HL-60 (cell line): Measurements from ENCODE around the gene DCUN1D3.

Source experiments
- CTCF ChIP-seq: IDR thresholded peaks from one replicate; pipeline ENCODE4 v1.5.1; 2011; ENCODE audit warnings: low read length, control low read depth, inconsistent platforms; ENCODE audit not compliant: insufficient read depth
- GABPA ChIP-seq: IDR thresholded peaks from 2 replicates; pipeline ENCODE4 v1.6.1; 2012; ENCODE audit warnings: low read depth
- REST ChIP-seq: IDR thresholded peaks from 2 replicates; pipeline ENCODE4 v1.6.1; 2012; ENCODE audit warnings: low read depth; ENCODE audit not compliant: insufficient replicate concordance
- SPI1 ChIP-seq: IDR thresholded peaks from 2 replicates; pipeline ENCODE4 v1.6.1; 2012; ENCODE audit warnings: low read depth, mild to moderate bottlenecking, borderline replicate concordance

- TF ChIP-seq CTCF: no peak
- no peak for TF ChIP-seq REST
- TF ChIP-seq GABPA: no peak
- no peak for TF ChIP-seq SPI1
These were observed at the start of gene DCUN1D3, which contains the start of gene LYRM1 for GRCh38 chr16:20900299-20901067.
